Stomach (tissue), 9 donors: Measurements from ENCODE around the gene SCYGR1. TPM values are rescaled to one million over a fixed set of nuclear protein-coding genes. Genes with fewer than 3 reads are reported as not detected.

Source experiments
- DNase-seq, 2 donors: peaks; one replicate each; pipeline versions ENCODE4 v3.0.0 to v3.0.0-alpha.2; 2013 to 2019
- H3K27ac ChIP-seq, 5 donors: fragments of 200-600 bp in 4 of 5; sonication (generic) in 4 of 5; one replicate each; pipeline ENCODE4 v1.5.1; 2013 to 2019; ENCODE audit warnings: mild to moderate bottlenecking in 1 of 5, moderate library complexity in 1 of 5
- H3K27me3 ChIP-seq, 3 donors: fragments of 200-600 bp; sonication (generic); one replicate each; pipeline ENCODE4 v1.5.1; 2017 to 2019; ENCODE audit warnings: mixed run types in 1 of 3
- H3K36me3 ChIP-seq, 4 donors: fragments of 200-600 bp; sonication (generic); 1 replicate in 3 of 4; 2 replicates in 1 of 4; pipeline ENCODE4 v1.5.1; 2016 to 2019
- H3K4me1 ChIP-seq, 4 donors: fragments of 200-600 bp; sonication (generic); one replicate each; pipeline ENCODE4 v1.5.1; 2016 to 2019
- H3K4me3 ChIP-seq, 4 donors: fragments of 200-600 bp; sonication (generic) in 3 of 4; one replicate each; pipeline ENCODE4 v1.5.1; 2016 to 2019; ENCODE audit warnings: mild to moderate bottlenecking in 1 of 4
- H3K9me3 ChIP-seq, 4 donors: fragments of 200-600 bp; sonication (generic); one replicate each; pipeline ENCODE4 v1.5.1; 2016 to 2019
- EP300 ChIP-seq: sonication (generic); formaldehyde crosslinking; IDR thresholded peaks from one replicate; pipeline ENCODE4 v1.6.1; 2017; ENCODE audit warnings: antibody characterized with exemption
- POLR2A ChIP-seq, 4 donors: fragments of 450-650 bp; IDR thresholded peaks; one replicate each; pipeline ENCODE4 v1.6.1; 2016; ENCODE audit warnings: antibody characterized with exemption in 4 of 4, control low read depth in 2 of 4, mild to moderate bottlenecking in 1 of 4, moderate library complexity in 1 of 4
- POLR2AphosphoS5 ChIP-seq, 3 donors: sonication (generic); formaldehyde crosslinking; IDR thresholded peaks; one replicate each; pipeline ENCODE4 v1.6.1; 2016; ENCODE audit warnings: antibody characterized with exemption in 3 of 3
- WGBS, 5 donors: extraction: QIAGEN DNeasy Blood & Tissue Kit in 3 of 5; methylation state at CpG; one replicate each; pipeline versions ENCODE4 v1.1.5 to v1.1.7; 2013 to 2018; 5-methylcytosine and 5-hydroxymethylcytosine counted together
- intact Hi-C: fragments of 100-400 bp; cut with DNase I; formaldehyde crosslinking; loops from one replicate; pipeline ENCODE4 v1.15.1; 2023; ENCODE audit warnings: low total_unique reads
- polyA plus RNA-seq, 3 donors: library from polyadenylated mRNA; stranded (reverse); fragments of 200-250 nt; gene quantifications; one replicate each; pipeline ENCODE4 v1.2.3, GENCODE V29; 2013
- total RNA-seq, 5 donors: library from RNA; depleted of rRNA; stranded (reverse); fragments of >200 nt; gene quantifications; one replicate each; pipeline versions ENCODE4 v1.1.0 to v1.2.3, GENCODE V29; 2014 to 2016
- TF ChIP-seq, protein P1 (sequence below), 7 experiments: fragments of 450-650 bp in 4 of 7; fragments of 200-600 bp in 3 of 7; sonication (generic) in 3 of 7; IDR thresholded peaks; one replicate each; pipeline ENCODE4 v1.5.1; 2016 to 2019; ENCODE audit warnings: antibody characterized with exemption in 7 of 7, control low read depth in 2 of 7, mild to moderate bottlenecking in 1 of 7
- donor health status: healthy with polysubstance abuse.
- donor health status: Bipolar disorder and iron deficiency.
- donor health status: healthy.

Gene SCYGR1
- total and polyA plus RNA-seq, 8 donors: not detected

GRCh38 chr2:227415538-227416424, 28.0 kb upstream of the SCYGR1 start:
- intact Hi-C loops: no loop called here
- WGBS, 5 donors: 57 to 72% (median 67%) methylated on average over 10 of the region's 10 CpGs
- Histone ChIP-seq H3K9me3 (no peaks in the 10 kb centered on the region), H3K4me3 (no peak overlapping the region), H3K27ac (peak overlapping the region in 4 of 5 donors; percentile 6 to 74 (median 52)), H3K36me3 (no peaks in the 10 kb centered on the region), H3K4me1 (peaks cover 0 to 13% (median 3%) of the 10 kb centered on the region in 4 donors), H3K27me3 (no peaks in the 10 kb centered on the region)
- peak in 1 of 2 donors; percentile 46 for DNase-seq
- TF ChIP-seq, protein P1, sequence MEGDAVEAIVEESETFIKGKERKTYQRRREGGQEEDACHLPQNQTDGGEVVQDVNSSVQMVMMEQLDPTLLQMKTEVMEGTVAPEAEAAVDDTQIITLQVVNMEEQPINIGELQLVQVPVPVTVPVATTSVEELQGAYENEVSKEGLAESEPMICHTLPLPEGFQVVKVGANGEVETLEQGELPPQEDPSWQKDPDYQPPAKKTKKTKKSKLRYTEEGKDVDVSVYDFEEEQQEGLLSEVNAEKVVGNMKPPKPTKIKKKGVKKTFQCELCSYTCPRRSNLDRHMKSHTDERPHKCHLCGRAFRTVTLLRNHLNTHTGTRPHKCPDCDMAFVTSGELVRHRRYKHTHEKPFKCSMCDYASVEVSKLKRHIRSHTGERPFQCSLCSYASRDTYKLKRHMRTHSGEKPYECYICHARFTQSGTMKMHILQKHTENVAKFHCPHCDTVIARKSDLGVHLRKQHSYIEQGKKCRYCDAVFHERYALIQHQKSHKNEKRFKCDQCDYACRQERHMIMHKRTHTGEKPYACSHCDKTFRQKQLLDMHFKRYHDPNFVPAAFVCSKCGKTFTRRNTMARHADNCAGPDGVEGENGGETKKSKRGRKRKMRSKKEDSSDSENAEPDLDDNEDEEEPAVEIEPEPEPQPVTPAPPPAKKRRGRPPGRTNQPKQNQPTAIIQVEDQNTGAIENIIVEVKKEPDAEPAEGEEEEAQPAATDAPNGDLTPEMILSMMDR (IDR thresholded peaks at IDR 0.05): no peak
- peak in 2 of 3 donors; percentile 11 to 49 for TF ChIP-seq POLR2AphosphoS5 (IDR thresholded peaks at IDR 0.05)

DNA sequence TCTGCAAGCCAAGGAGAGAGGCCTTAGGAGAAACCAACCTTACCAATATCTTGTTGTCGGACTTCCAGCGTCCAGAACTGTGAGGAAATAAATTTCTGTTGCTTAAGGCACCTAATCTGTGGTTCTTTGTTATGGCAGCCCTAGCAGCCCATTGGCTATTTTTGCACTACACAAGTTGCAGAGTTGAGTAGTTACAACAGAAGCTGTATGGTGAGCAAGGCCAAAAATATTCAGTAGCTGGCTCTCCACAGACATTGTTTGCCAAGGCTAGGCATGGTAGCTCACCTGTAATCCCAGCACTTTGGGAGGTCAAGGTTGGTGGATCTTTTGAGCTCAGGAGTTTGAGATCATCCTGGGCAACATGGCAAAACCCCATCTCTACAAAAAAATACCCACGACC, 27.1 kb upstream of the SCYGR1 start:
- 82 to 95% (median 88%) methylated on average over 3 of the region's 3 CpGs for WGBS, 5 donors
- TF ChIP-seq EP300 (no peak), POLR2A (IDR thresholded peaks at IDR 0.05) (no peak)
- Histone ChIP-seq H3K27ac (peak overlapping the region in 3 of 5 donors; percentile 18 to 74 (median 54)), H3K4me1 (peaks cover 0 to 13% (median 2%) of the 10 kb centered on the region in 4 donors), H3K9me3 (no peaks in the 10 kb centered on the region), H3K36me3 (no peaks in the 10 kb centered on the region), H3K27me3 (no peaks in the 10 kb centered on the region), H3K4me3 (no peak overlapping the region)
- DNase-seq: no peak
- intact Hi-C loops: no loop called here

DNA sequence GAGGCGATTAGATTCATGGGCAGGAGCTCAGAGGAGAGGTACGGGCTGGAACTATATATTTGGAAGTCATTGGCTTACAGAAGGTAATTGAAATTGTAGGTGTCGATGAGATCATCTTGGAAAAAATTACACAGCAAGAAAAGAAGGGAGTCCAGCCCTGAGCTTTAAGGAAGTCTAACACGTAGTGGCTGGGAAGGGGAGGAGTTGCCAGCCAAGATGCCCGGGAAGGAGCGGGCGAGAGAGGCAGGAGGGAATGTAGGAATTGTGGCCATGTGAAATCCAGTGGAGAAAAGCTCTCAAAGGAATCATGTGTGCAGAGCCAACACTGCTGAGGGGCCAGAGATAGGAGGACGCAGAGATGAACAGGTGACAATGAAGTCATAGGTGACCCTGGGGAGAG, 25.6 kb upstream of the SCYGR1 start:
- H3K4me3 ChIP-seq: no peak overlapping the region
- no peak for TF ChIP-seq POLR2AphosphoS5 (IDR thresholded peaks at IDR 0.05)
- TF ChIP-seq EP300: no peak
- no peak for TF ChIP-seq POLR2A (IDR thresholded peaks at IDR 0.05)
- TF ChIP-seq, protein P1 (IDR thresholded peaks at IDR 0.05): no peak
- no peaks in the 10 kb centered on the region for H3K36me3 ChIP-seq
- H3K9me3 ChIP-seq: no peaks in the 10 kb centered on the region
- intact Hi-C loops: no loop called here
- no peak for DNase-seq
- no peak overlapping the region for H3K27ac ChIP-seq
- 77 to 88% (median 81%) methylated on average over 8 of the region's 8 CpGs for whole genome bisulfite sequencing, 5 donors
- peaks cover 0 to 13% (median 2%) of the 10 kb centered on the region in 4 donors for H3K4me1 ChIP-seq
- H3K27me3 ChIP-seq: no peaks in the 10 kb centered on the region

DNA sequence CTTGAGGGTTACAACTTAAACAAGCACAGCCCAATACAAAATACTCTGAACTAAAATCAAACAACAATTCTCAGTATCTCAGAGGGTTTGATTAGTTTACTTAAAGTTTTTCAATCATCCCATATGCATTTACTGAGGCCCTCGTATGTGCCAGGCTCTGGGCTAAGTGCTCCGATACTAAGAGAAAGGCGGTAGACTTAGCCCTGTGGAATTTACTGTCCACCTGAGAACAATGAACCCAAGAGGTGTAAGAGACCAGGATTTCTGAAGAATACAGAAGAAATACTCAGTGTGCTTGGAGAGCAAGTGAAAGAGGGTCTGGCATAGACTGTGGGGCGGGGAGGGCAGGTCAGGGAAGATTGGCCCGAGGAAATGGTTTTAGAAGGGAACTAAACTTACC, 25.1 kb upstream of the SCYGR1 start:
- Histone ChIP-seq H3K36me3 (no peaks in the 10 kb centered on the region), H3K9me3 (no peaks in the 10 kb centered on the region), H3K27me3 (no peaks in the 10 kb centered on the region), H3K4me1 (peaks cover 0 to 13% (median 2%) of the 10 kb centered on the region in 4 donors), H3K4me3 (no peak overlapping the region), H3K27ac (no peak overlapping the region)
- WGBS, 5 donors: 84 to 88% (median 85%) methylated on average over 5 of the region's 5 CpGs
- TF ChIP-seq EP300: no peak
- TF ChIP-seq POLR2AphosphoS5 (IDR thresholded peaks at IDR 0.05): no peak
- TF ChIP-seq, protein P1 (IDR thresholded peaks at IDR 0.05): no peak
- TF ChIP-seq POLR2A (IDR thresholded peaks at IDR 0.05): no peak
- no peak for DNase-seq
- intact Hi-C loops: no loop called here

DNA sequence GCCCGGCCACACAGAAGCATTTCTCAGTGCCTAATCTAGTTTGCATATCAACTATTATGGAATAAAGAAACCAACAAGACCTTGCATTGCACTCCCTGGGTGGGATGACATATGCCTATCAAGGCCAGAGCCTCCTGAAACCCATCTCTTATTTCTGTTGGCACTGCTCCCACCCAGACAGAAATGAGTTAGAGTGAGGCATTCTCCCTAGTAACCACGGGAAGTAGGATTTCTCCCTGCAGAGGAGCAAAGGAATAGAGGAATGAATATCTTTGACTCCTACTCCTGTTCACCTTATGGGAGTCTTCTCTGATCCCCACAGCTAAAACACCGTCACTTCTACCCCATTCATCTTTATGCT, 24.2 kb upstream of the SCYGR1 start:
- 78 to 87% (median 81%) methylated on average over 3 of the region's 3 CpGs for WGBS, 5 donors
- H3K27me3 ChIP-seq: no peaks in the 10 kb centered on the region
- H3K27ac ChIP-seq: no peak overlapping the region
- no peak for TF ChIP-seq EP300
- TF ChIP-seq POLR2A (IDR thresholded peaks at IDR 0.05): no peak
- no peak for TF ChIP-seq POLR2AphosphoS5 (IDR thresholded peaks at IDR 0.05)
- TF ChIP-seq, protein P1 (IDR thresholded peaks at IDR 0.05): no peak
- H3K9me3 ChIP-seq: no peaks in the 10 kb centered on the region
- no peak for DNase-seq
- no peaks in the 10 kb centered on the region for H3K36me3 ChIP-seq
- H3K4me1 ChIP-seq: peaks cover 0 to 17% (median 2%) of the 10 kb centered on the region in 4 donors
- H3K4me3 ChIP-seq: no peak overlapping the region
- intact Hi-C loops: no loop called here
